Measurements from ENCODE around the gene OR2M3. TPM values are rescaled to one million over a fixed set of nuclear protein-coding genes. Genes with fewer than 3 reads are reported as not detected.

OR2M3 gene
- total RNA-seq (2021; ENCODE audit: unreplicated experiment) (not detected), Bru-seq, nascent RNA (not detected), BruChase-seq, experiment 1, labeled RNA remaining after a 6-hour chase (not detected), BruChase-seq, experiment 2, labeled RNA remaining after a 2-hour chase (not detected)
- polyA plus RNA-seq (2012) = not detected in 2 replicates
- long read RNA-seq = 0 reads

- no peak for ATAC-seq
- no peaks in the 10 kb centered on the region for H3K36me3 ChIP-seq (ENCODE audit: control insufficient read depth in 1 of 2, insufficient read depth in 2 of 2, low read length in 2 of 2)
These were observed at the start of gene OR2M3 for GRCh38 chr1:248196965-248197364. TSS of gene OR2M3 (plus strand) at chr1:248197265. CDS start at chr1:248203068, 5,803 bp downstream.

More at GRCh38 chr1:248196965-248197364, at the start of gene OR2M3:
- CTCF ChIA-PET = no interaction called here
- no peaks in the 10 kb centered on the region for H3K4me1 ChIP-seq (ENCODE audit: control insufficient read depth in 1 of 2, insufficient read depth in 2 of 2, low read length in 2 of 2)
- H3K9me3 ChIP-seq (ENCODE audit: control insufficient read depth in 1 of 2, insufficient read depth in 1 of 2, low read depth in 1 of 2, low read length in 2 of 2) = peaks cover 0 to 7% of the 10 kb centered on the region in 2 experiments; a peak in 2 of 4 replicates
- H2AFZ ChIP-seq (ENCODE audit: low read depth, low read length, poor library complexity, severe bottlenecking) = no peak within 1 kb of the TSS
- H3K27ac ChIP-seq (ENCODE audit: low read depth, low read length) = no peak within 1 kb of the TSS
- DNase-seq (ENCODE audit: low read depth, low spot score) = no peak
- POLR2A ChIA-PET = no interaction called here
- H3K9ac ChIP-seq (ENCODE audit: low read length) = no peak within 1 kb of the TSS
- intact Hi-C loops (cut with micrococcal nuclease) = no loop called here
- H3K27me3 ChIP-seq (ENCODE audit: insufficient read depth, low read length) = no peaks in the 10 kb centered on the region
- no peak for TF ChIP-seq ATF3 (IDR thresholded peaks at IDR 0.05)
- no peak for TF ChIP-seq SIN3A (IDR thresholded peaks at IDR 0.05; ENCODE audit: low read depth)
- no peak for TF ChIP-seq REST (IDR thresholded peaks at IDR 0.05; ENCODE audit: low read depth)
- no peak for TF ChIP-seq EZH2 (IDR thresholded peaks at IDR 0.05)
- TF ChIP-seq RAD21 (IDR thresholded peaks at IDR 0.05; ENCODE audit: low read depth) = no peak
- TF ChIP-seq CEBPB (IDR thresholded peaks at IDR 0.05; ENCODE audit: low read depth) = no peak
- TF ChIP-seq SRF (IDR thresholded peaks at IDR 0.05; ENCODE audit: low read depth) = no peak
- TF ChIP-seq EZH2phosphoT487 (IDR thresholded peaks at IDR 0.05; ENCODE audit: borderline replicate concordance) = no peak
- no peak for TF ChIP-seq JUND (IDR thresholded peaks at IDR 0.05)
- TF ChIP-seq CBX3 (IDR thresholded peaks at IDR 0.05; ENCODE audit: low read depth) = no peak
- no peaks in the 10 kb centered on the region for H3K79me2 ChIP-seq (ENCODE audit: insufficient read depth, low read length)
- H4K20me1 ChIP-seq (ENCODE audit: insufficient read depth) = no peaks in the 10 kb centered on the region
- H3K9me2 ChIP-seq (ENCODE audit: insufficient read depth) = no peaks in the 10 kb centered on the region
- RAD21 ChIA-PET (ENCODE audit: low non-redundant PET in 1 of 2, low total read pairs in 2 of 2, uncharacterized antibody in 2 of 2, unreplicated experiment in 2 of 2) = no interaction called here
- no TSS peak for BruUV-seq (replicated peaks)
- H3K4me3 ChIP-seq (replicated peaks in 1 of 2; ENCODE audit: low read depth in 1 of 2, low read length in 2 of 2) = no peak within 1 kb of the TSS
- H3K4me2 ChIP-seq (ENCODE audit: low read length) = no peak within 1 kb of the TSS

All from HCT116 (cell line).